Measurements from ENCODE around the gene RHEX. TPM values are rescaled to one million over a fixed set of nuclear protein-coding genes. Genes with fewer than 3 reads are reported as not detected.

Gene RHEX
- total RNA-seq, 1 experiment from 2014 or later, result not detected

- TF ChIP-seq CDX4 (CRISPR knock-in tag; IDR thresholded peaks at IDR 0.05; ENCODE audit: borderline replicate concordance), result no peak
- TF ChIP-seq TCF7 (CRISPR knock-in tag; IDR thresholded peaks at IDR 0.05; ENCODE audit: low read depth), result no peak
- no peak for TF ChIP-seq GTF2I (CRISPR knock-in tag; conservative IDR thresholded peaks at IDR 0.05)
- TF ChIP-seq RORB (CRISPR knock-in tag; IDR thresholded peaks at IDR 0.05), result no peak
- TF ChIP-seq PREB (CRISPR knock-in tag; IDR thresholded peaks at IDR 0.05; ENCODE audit: borderline replicate concordance), result no peak
- no peak for TF ChIP-seq EMX1 (CRISPR knock-in tag; IDR thresholded peaks at IDR 0.05)
- TF ChIP-seq ZNF317 (CRISPR knock-in tag; IDR thresholded peaks at IDR 0.05; ENCODE audit: borderline replicate concordance, low read depth), result no peak
- TF ChIP-seq ETV6 (CRISPR knock-in tag; IDR thresholded peaks at IDR 0.05), result no peak
- TF ChIP-seq MYBL2 (CRISPR knock-in tag; IDR thresholded peaks at IDR 0.05), result no peak
- TF ChIP-seq, protein P1, sequence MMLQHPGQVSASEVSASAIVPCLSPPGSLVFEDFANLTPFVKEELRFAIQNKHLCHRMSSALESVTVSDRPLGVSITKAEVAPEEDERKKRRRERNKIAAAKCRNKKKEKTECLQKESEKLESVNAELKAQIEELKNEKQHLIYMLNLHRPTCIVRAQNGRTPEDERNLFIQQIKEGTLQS (CRISPR knock-in tag; conservative IDR thresholded peaks at IDR 0.05), result no peak
Measured at GRCh38 chr1:206005234-206005633, 47.7 kb upstream of the RHEX start (continued).

DNA sequence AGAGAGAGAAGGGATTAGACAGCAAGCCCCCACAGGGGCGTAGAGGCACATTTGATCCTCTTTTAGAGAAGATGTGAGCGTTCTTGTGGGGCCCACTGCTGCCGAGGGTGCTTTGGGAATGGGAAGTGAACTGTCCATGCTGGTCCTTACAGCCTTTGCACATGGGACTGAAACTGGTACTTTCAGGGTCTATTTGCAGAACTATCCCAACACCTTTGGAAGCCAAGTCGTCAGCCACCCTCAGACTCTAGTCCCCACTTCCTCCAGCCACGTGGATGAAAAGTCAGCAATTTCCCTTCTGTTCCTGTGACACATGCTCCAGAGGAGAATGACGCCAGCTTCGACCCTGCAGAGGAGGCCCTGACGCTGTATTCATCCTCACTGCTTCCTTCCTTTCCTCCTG lies 47.2 kb upstream of the RHEX start:
- DNase-seq (ENCODE audit: low spot score) (no peak), ATAC-seq (no peak)
- peaks cover 6% of the 10 kb centered on the region for H3K27me3 Mint-ChIP-seq (ENCODE audit: low read depth)
- no peaks in the 10 kb centered on the region for H3K36me3 Mint-ChIP-seq
- ChIA-PET POLR2A (no interaction called here), CTCF (no interaction called here)
- H3K27ac Mint-ChIP-seq, result no peak overlapping the region
- peaks cover 7% of the 10 kb centered on the region; the same call in 1 of the 2 replicates for H3K9me3 Mint-ChIP-seq
- no peak overlapping the region for H3K4me3 Mint-ChIP-seq
- TF ChIP-seq, protein P2, sequence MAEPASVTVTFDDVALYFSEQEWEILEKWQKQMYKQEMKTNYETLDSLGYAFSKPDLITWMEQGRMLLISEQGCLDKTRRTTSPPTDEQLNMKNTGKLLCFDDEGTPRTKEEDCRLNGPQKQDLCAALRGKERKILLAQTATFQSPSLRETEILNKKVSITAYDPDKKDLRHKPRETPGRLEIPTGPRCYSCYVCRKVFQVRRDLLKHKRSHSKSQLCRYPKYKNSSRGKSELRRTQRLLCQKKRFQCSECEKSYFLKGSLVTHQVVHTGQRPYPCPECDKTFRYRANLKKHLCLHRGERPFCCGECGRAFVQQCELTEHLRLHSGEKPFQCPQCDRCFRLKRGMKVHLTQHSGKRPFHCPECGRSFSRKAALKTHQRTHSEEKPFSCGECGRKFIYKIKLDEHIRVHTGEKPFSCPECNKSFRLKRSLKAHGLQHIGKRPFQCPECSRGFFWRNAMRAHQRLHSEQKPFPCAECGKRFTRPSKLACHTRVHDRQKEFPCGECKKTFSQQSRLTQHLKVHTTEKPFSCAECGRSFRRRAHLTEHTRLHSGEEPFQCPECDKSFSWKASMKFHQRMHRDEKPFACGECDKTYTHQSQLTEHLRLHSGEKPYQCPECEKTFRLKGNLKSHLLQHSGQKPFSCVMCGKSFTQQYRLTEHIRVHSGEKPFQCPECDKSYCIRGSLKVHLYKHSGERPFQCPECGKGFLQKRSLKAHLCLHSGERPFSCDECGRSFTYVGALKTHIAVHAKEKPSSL (CRISPR knock-in tag; conservative IDR thresholded peaks at IDR 0.05), result no peak
- TF ChIP-seq SOX15 (CRISPR knock-in tag; IDR thresholded peaks at IDR 0.05) (no peak), ZNF219 (CRISPR knock-in tag; IDR thresholded peaks at IDR 0.05; ENCODE audit: borderline replicate concordance) (no peak), TEAD1 (CRISPR knock-in tag; IDR thresholded peaks at IDR 0.05) (no peak)
- H3K4me1 Mint-ChIP-seq, result no peaks in the 10 kb centered on the region

GRCh38 chr1:206006946-206007345 lies 46.0 kb upstream of the RHEX start:
- ChIA-PET POLR2A (no interaction called here), CTCF (interaction anchor here (0.6 to 1.1 kb wide), 2 partner anchors 23 to 30 kb away, joined by 3 to 4 read pairs; no protein-coding TSS in a partner anchor)
- DNase-seq (ENCODE audit: low spot score) (no peak), ATAC-seq (no peak)
- no peaks in the 10 kb centered on the region for H3K36me3 Mint-ChIP-seq
- H3K9me3 Mint-ChIP-seq, result peaks cover 7% of the 10 kb centered on the region; the same call in 1 of the 2 replicates
- peaks cover 7% of the 10 kb centered on the region for H3K27me3 Mint-ChIP-seq (ENCODE audit: low read depth)
- H3K4me1 Mint-ChIP-seq, result peaks cover 2% of the 10 kb centered on the region
- H3K27ac Mint-ChIP-seq, result no peak overlapping the region
- H3K4me3 Mint-ChIP-seq, result no peak overlapping the region
- TF ChIP-seq MXD4 (CRISPR knock-in tag; IDR thresholded peaks at IDR 0.05; ENCODE audit: borderline replicate concordance) (no peak), TEAD1 (CRISPR knock-in tag; IDR thresholded peaks at IDR 0.05) (no peak), ZNF532 (CRISPR knock-in tag; IDR thresholded peaks at IDR 0.05; ENCODE audit: borderline replicate concordance) (no peak), GRHL2 (CRISPR knock-in tag; IDR thresholded peaks at IDR 0.05; ENCODE audit: insufficient replicate concordance, severe bottlenecking) (no peak), CDX4 (CRISPR knock-in tag; IDR thresholded peaks at IDR 0.05; ENCODE audit: borderline replicate concordance) (no peak), CREB1 (CRISPR knock-in tag; IDR thresholded peaks at IDR 0.05) (no peak), ETV6 (CRISPR knock-in tag; IDR thresholded peaks at IDR 0.05) (no peak), ATF6 (CRISPR knock-in tag; IDR thresholded peaks at IDR 0.05) (no peak), E2F5 (CRISPR knock-in tag; IDR thresholded peaks at IDR 0.05) (no peak)

Data from WTC11 (cell line).